Subcutaneous abdominal adipose tissue (tissue), 5 donors: Measurements from ENCODE around the gene RNASE7.

ENCODE experiments used
- H3K27ac ChIP-seq: one replicate; pipeline ENCODE4 v1.7.0; 2013; ENCODE audit warnings: low read depth, mild to moderate bottlenecking, inconsistent platforms, low read length, moderate library complexity
- H3K27me3 ChIP-seq, 5 donors: one replicate each; pipeline ENCODE4 v1.7.0; 2013; ENCODE audit warnings: low read length in 5 of 5, inconsistent platforms in 1 of 5; ENCODE audit not compliant: control insufficient read depth in 5 of 5, insufficient read depth in 4 of 5
- H3K36me3 ChIP-seq, 5 donors: one replicate each; pipeline ENCODE4 v1.7.0; 2013; ENCODE audit warnings: low read length in 5 of 5; ENCODE audit not compliant: control insufficient read depth in 5 of 5, insufficient read depth in 5 of 5
- H3K4me1 ChIP-seq, 5 donors: one replicate each; pipeline ENCODE4 v1.7.0; 2013; ENCODE audit warnings: low read length in 5 of 5, mild to moderate bottlenecking in 3 of 5, moderate library complexity in 1 of 5; ENCODE audit not compliant: control insufficient read depth in 5 of 5, insufficient read depth in 5 of 5
- H3K4me3 ChIP-seq, 5 donors: one replicate each; pipeline ENCODE4 v1.7.0; 2013; ENCODE audit warnings: low read length in 5 of 5, low read depth in 1 of 5
- H3K9ac ChIP-seq, 5 donors: one replicate each; pipeline ENCODE4 v1.7.0; 2013; ENCODE audit warnings: low read length in 5 of 5, mild to moderate bottlenecking in 4 of 5, moderate library complexity in 3 of 5
- H3K9me3 ChIP-seq, 5 donors: one replicate each; pipeline ENCODE4 v1.7.0; 2013; ENCODE audit warnings: low read length in 5 of 5; ENCODE audit not compliant: control insufficient read depth in 5 of 5
- donor health status: healthy.
- donor health status: healthy.
- donor health status: healthy.
- donor health status: healthy.
- donor health status: healthy.

Gene RNASE7

DNA sequence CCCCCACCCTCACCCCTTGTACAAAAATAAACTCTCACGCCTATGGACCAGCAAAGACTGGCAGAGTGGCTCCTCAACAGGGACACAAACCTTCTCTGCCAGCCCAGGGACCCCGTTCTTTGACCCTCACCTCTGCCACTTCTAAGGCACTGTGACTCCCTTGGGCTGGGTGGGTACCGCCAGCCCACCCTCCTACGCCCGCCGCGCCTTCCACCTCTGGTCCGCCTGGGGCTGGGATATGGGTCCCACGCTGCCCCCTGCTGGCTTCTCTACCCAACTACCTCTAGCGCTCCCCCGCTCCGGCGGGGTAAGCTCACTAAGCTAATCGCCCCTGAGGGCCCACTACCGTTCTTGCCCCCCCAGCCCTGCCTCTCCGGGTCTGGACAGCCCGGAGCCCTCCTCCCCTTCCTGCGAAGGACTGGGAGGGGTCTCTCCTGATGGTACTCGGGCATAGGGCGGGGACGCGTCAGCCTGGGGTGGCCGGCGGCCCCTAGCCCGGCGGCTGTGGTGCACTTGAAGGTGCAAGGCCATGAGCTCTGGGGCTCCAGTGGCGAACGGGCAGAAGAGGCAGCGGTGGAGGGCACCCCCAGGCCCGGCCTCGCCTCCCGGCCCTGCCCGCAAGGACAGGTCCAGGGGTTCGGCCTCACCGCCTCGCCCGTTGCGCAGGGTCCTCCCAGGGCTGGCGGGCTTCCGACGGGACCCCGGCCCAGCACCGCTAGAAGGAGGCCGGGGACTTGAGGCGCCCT lies 48.2 kb downstream of the RNASE7 start:
- H3K4me1 ChIP-seq: peaks cover 6 to 51% (median 32%) of the 10 kb centered on the region in 5 donors
- H3K27ac ChIP-seq: no peak overlapping the region
- H3K9me3 ChIP-seq: no peaks in the 10 kb centered on the region
- H3K36me3 ChIP-seq: peaks cover 6 to 77% (median 61%) of the 10 kb centered on the region in 5 donors
- H3K4me3 ChIP-seq: no peak overlapping the region
- no peaks in the 10 kb centered on the region for H3K27me3 ChIP-seq
- H3K9ac ChIP-seq: no peak overlapping the region

DNA sequence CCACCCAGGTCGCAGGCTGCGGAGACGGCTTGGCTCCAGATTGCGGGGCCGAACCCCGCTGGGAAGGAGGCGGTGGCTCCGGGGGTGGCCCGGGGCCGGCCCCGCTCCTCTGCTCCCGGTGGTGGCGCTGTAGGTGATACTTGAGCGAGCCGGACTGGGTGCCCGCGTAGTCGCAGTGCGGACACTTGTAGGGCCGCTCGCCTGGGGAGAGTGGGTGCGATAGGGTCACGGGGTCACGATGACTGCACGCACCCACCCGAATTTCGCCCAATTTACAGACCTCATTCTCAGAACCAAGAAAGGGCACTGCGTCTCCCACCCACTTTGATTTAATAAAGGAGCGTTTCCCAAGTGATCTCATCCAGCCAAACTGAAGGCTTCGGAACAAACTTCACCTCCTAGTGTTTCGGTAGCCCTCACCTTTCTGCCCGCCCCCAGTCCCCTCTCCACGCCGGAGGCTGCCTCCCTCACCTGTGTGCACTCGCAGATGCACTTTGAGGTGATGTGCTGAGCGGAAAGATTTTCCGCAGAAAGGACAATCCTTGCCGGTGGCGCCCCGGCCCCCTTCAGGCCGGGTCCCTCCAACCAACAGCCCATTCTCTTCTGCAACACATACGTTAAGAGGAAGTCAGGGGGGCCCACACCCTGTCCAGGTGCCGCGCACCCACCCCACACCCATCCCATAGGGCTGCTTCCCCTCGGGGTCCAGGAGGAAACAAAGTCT lies 48.9 kb downstream of the RNASE7 start:
- no peaks in the 10 kb centered on the region for H3K9me3 ChIP-seq
- H3K9ac ChIP-seq: peak overlapping the region in 1 of 5 donors; percentile 17
- no peak overlapping the region for H3K4me3 ChIP-seq
- H3K4me1 ChIP-seq: peaks cover 6 to 46% (median 25%) of the 10 kb centered on the region in 5 donors
- peaks cover 6 to 70% (median 53%) of the 10 kb centered on the region in 5 donors for H3K36me3 ChIP-seq
- H3K27ac ChIP-seq: no peak overlapping the region
- H3K27me3 ChIP-seq: no peaks in the 10 kb centered on the region

DNA sequence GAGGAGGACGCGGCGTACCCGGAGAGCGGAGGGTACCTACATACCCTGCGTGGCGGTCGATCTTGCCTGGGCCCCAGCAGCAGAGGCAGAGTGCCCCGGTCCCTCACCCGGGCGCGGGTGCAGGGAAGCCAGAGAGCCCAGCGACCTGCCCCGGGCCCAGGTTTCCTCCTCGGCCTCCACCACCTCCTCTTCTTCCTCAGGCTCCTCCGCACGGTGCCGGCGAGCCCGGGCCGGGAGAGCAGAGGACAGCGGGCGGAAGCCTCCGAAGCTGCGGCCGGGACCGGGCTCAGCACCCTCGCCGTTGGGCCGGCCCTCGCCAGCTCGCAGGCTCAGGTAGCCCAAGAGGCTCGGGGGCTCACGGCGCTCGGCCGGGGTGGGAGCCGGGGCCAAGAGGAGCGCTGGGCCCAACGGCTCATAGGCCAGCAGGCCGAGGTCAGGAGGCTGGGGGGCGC lies 49.7 kb downstream of the RNASE7 start:
- Histone ChIP-seq H3K9ac (no peak overlapping the region), H3K27me3 (no peaks in the 10 kb centered on the region), H3K4me1 (peaks cover 6 to 46% (median 26%) of the 10 kb centered on the region in 5 donors), H3K4me3 (no peak overlapping the region), H3K9me3 (no peaks in the 10 kb centered on the region), H3K36me3 (peaks cover 0 to 62% (median 48%) of the 10 kb centered on the region in 5 donors), H3K27ac (peak overlapping the region; percentile 30)

DNA sequence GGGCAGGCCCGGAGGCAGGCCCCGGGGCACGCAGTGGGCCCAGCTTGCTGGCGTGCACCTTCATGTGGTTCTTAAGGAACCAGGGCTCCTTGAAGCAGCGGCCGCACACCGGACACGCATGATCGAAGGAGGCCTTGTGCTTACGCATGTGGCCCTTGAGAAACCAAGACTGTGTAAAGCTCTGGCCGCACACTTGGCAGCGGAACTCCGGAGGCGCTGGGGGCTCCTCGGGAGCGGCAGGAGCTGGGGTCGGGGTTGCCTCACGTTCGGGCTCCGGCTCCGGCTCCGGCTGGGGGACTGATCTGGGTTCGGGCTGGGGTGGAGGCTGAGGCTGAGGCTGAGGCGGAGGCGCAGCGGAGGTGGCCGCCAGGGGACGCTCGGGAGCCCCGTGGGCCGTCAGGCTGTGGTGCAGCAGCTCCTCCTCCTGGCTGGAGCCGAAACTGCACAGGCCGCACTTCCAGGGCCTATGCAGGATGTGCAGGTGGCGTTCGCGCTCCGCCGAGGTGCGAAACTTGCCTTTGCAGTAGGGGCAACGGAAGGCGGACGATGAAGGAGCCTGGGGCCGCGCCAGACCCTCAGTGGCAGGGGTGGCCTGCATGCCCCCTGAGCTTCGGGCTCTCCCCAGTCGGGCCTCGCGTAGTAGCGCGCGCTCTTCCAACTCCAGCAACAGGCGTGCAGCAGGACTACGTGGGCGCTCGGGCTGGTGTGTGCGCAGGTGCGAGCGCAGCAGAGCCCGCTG lies 50.3 kb downstream of the RNASE7 start:
- Histone ChIP-seq H3K4me1 (peaks cover 6 to 46% (median 26%) of the 10 kb centered on the region in 5 donors), H3K4me3 (no peak overlapping the region), H3K27ac (peak overlapping the region; percentile 30), H3K36me3 (peaks cover 0 to 56% (median 43%) of the 10 kb centered on the region in 5 donors), H3K9me3 (no peaks in the 10 kb centered on the region), H3K9ac (peak overlapping the region in 1 of 5 donors; percentile 25), H3K27me3 (no peaks in the 10 kb centered on the region)

DNA sequence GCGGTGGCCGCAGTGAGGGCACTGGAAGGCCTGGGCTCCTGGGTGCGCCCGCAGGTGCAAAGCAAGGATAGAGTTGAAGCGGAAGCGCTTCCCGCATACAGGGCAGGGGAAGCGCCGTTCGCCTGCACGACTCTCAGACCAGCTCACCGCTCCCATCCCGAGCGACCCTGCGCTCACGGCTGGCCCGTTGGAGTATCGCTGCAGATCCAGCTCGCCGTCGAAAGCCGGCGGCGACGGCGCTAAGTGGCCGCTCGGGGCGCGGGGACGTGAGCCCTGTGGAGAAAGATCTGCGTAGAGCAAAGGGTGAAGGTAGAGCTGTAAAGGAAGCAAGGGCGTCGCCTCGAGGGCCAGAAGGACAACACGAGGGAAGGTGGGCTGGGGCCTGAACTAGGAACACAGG lies 50.9 kb downstream of the RNASE7 start:
- Histone ChIP-seq H3K27me3 (no peaks in the 10 kb centered on the region), H3K27ac (no peak overlapping the region), H3K36me3 (peaks cover 0 to 50% (median 39%) of the 10 kb centered on the region in 5 donors), H3K4me3 (no peak overlapping the region), H3K4me1 (peaks cover 6 to 42% (median 24%) of the 10 kb centered on the region in 5 donors), H3K9me3 (no peaks in the 10 kb centered on the region), H3K9ac (no peak overlapping the region)
